ENCODE data around the gene VARS1.
A peak's percentile ranks its signal among the peaks of the same experiment; 100 is the strongest.
"Not testable (repeated sequence)": the region's sequence is repeated elsewhere in the genome, so short reads cannot be mapped to it uniquely, and the experiment has no call there.

Gene VARS1

GRCh38 chr6:31795616-31796298, at the start of gene VARS1:
VARS1 (minus strand) TSS chr6:31795752; CDS start chr6:31795217, 535 bp downstream.
- peak; percentile 84 for DNase-seq (ENCODE audit: low spot score)

GRCh38 chr6:31844507-31844906, 49.0 kb upstream of the VARS1 start:
- DNase-seq (ENCODE audit: low spot score), result no peak

- DNase-seq (ENCODE audit: low spot score), result no peak
Observed at GRCh38 chr6:31842053-31842452, 46.5 kb upstream of the VARS1 start.

- DNase-seq (ENCODE audit: low spot score), result not testable (repeated sequence)
Observed at GRCh38 chr6:31839779-31840126, 44.2 kb upstream of the VARS1 start.

- no peak for DNase-seq (ENCODE audit: low spot score)
Observed at GRCh38 chr6:31838968-31839367, 43.4 kb upstream of the VARS1 start.

DNA sequence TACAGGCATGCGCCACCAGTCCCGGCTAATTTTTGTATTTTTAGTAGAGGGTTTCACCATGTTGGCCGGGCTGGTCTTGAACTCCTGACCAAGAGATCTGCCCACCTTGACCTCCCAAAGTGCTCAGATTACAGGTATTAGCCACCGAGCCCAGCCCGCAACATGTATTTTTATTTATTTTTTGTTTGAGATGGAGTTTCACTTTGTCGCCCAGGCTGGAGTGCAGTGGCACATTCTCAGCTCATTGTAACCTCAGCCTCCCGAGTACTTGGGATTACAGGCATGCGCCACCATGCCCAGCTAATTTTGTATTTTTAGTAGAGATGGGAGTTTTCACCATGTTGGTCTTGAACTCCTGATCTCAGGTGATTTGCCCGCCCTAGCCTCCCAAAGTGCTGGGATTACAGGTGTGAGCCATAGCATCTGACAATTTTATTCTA, 42.6 kb upstream of the VARS1 start:
- DNase-seq (ENCODE audit: low spot score), result not testable (repeated sequence)

DNA sequence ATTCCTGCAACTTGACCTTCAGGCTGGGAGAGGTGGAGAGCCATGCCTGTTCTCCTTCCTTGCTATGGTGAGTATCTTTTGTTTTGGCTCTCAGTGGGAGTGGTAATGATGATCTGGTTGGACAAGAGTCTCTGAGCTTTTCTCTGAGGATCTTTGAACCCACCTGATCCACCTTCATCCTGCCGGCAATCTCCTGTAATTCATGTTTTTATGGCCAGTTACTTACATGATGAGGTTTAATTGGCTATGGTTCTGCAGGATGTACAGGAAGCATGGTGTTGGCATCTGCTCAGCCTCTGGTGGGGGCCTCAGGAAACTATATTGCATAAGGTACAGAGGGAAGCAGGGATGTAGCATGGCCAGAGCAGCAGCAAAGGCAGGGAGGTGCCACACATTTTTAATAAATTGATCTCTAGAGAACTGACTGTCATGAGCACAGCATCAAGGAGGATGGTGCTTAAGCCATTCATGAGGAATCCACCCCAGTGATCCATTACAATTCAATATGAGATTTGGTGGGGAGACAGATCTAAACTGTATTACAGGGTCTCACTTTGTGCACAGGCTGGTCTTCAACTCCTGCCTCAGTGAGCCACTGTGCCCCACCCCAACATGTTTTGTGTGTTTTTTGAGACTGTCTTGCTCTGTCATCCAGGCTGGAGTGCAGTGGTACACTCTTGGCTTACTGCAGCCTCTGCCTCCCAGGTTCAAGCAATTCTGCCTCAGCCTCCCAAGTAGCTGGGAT, 42.0 kb upstream of the VARS1 start:
- no peak for DNase-seq (ENCODE audit: low spot score)

DNA sequence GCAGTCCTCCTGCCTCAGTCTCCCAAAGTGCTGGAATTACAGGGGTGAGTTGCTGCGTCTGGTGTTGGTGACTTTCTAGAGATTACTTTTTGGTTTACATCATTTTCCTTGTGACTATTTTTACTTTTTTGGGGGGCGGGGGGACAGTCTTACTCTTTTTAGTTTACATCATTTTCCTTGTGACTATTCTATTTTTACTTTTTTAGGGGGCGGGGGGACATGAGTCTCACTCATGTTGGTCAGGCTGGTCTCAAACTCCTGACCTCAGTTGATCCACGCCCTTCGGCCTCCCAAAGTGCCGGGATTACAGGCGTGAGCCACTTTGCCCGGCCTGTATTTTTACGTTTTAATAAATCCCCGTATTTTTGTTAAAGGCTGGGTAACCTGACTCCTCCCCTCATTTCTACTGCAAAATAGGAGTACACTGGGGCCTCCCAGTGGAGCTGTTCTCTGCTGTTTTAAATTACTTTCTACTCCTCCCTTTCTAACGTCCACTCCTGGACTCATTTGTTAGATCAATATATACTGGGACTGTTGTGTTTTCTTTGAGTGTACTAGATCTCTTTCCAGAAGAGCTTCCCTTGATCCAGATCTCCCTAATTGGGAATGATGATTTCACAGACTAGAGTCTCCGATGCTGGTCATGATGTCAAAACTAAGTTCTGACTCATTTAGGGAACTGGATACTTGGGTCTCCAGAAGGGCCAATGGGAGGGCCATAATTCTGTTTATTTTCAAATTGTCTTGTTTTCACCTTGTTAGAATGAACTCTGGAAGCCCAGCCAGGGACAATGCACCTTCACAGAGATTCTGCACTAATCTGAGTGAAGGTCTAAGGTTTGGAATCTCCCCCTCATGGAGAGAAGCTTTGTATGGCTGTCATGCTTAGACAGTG, 41.2 kb upstream of the VARS1 start:
- no peak for DNase-seq (ENCODE audit: low spot score)

DNA sequence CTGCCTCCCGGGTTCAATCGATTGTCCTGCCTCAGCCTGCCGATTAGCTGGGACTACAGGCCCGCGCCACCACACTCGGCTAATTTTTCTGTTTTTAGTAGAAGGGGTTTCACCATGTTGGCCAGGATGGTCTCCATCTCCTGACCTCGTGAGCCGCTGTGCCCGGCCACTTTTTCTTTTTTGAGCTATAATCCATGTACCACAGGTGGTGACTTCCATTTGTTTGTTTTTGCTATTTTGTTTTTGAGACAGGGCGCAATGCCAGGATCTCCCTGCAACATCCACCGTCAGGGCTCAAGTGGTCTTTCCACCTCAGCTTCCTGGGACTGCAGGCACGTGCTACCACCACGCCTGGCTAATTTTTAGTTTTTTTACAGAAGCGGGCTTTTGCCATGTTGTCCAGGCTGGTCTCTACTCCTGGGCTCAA, 40.5 kb upstream of the VARS1 start:
- no peak for DNase-seq (ENCODE audit: low spot score)

DNA sequence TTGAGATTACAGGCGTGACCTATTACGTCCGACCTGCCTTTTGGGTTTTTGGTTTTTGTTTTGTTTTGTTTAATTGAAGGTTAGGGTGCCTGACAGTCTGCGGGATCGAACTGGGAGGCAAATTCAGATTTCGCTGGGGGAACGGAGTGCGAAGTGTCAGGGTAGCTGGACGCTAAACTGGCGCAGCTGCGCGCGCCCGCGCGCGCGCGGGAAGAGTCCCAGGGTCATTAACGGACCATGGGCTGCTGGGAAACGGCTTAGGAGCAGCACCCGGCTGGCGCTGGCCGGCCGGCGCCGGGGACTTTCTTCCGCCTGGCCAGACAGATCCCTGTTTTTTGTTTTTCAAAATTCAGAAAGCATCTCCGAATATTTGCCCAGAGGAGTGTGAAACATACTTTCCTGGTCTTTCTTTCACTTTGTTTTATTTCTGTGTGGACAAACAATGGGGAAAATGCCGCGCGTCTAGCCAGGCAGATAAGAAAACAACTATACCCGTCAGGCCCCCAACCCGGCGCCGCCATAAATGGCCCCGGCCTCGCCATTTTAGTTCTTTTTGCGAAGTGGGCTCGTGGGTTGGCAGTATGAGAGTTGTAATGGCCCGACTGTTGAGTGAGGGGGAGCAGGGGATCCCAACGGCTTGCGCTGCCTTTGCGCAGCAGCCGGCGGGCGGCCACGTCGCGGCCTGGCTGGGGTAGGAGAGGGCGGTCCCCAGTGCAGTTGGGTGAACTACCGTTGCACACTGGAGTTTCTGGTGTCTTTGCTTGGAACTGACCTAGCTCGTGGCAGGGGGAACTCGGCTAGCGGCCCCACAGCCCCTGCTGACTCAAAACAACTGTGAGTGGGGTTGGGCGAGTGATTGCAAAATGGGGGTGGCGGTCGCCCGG, 39.1 kb upstream of the VARS1 start:
- DNase-seq (ENCODE audit: low spot score), result peak; percentile 87

DNA sequence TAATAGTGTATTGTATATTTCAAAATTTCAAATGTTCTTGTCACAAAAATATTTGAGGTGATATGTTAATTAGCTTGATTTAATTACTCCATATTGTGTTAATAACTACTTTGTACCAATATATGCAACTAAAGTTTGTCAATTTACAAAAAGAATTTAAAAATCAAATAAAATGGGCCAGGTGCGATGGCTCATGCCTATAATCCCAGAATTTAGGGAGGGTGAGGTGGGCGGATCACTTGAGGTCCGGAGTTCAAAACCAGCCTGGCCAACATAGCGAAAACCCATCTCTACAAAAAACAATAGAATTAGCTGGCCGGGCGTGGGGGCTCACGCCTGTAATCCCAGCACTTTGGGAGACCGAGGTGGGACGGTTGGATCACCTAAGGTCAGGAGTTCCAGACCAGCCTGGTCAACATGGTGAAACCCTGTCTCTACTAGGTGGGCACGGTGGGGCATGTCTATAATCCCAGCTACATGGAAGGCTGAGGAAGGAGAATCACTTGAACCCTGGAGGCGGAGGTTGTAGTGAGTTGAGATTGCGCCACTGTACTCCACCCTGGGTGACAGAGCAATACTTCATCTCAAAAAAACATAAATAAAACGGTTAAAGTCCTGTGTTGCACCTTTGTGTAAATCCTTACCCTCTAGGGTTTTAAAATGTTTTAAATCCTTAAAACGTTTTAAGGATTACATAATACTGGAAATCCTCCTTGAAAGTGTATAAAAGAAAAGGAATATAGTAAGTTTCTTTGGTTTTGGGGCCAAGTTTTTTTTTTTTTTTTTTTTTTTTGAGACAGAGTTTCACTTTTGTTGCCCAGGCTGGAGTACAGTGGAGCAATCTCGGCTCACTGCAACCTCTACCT, 36.0 kb upstream of the VARS1 start:
- DNase-seq (ENCODE audit: low spot score), result no peak

GRCh38 chr6:31830886-31831335, 35.4 kb upstream of the VARS1 start:
- no peak for DNase-seq (ENCODE audit: low spot score)

DNA sequence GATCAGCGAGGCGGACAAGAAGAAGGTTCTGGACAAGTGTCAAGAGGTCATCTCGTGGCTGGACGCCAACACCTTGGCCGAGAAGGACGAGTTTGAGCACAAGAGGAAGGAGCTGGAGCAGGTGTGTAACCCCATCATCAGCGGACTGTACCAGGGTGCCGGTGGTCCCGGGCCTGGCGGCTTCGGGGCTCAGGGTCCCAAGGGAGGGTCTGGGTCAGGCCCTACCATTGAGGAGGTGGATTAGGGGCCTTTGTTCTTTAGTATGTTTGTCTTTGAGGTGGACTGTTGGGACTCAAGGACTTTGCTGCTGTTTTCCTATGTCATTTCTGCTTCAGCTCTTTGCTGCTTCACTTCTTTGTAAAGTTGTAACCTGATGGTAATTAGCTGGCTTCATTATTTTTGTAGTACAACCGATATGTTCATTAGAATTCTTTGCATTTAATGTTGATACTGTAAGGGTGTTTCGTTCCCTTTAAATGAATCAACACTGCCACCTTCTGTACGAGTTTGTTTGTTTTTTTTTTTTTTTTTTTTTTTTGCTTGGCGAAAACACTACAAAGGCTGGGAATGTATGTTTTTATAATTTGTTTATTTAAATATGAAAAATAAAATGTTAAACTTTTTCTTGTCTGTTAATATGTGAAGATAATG, 34.2 kb upstream of the VARS1 start:
- no peak for DNase-seq (ENCODE audit: low spot score)

DNA sequence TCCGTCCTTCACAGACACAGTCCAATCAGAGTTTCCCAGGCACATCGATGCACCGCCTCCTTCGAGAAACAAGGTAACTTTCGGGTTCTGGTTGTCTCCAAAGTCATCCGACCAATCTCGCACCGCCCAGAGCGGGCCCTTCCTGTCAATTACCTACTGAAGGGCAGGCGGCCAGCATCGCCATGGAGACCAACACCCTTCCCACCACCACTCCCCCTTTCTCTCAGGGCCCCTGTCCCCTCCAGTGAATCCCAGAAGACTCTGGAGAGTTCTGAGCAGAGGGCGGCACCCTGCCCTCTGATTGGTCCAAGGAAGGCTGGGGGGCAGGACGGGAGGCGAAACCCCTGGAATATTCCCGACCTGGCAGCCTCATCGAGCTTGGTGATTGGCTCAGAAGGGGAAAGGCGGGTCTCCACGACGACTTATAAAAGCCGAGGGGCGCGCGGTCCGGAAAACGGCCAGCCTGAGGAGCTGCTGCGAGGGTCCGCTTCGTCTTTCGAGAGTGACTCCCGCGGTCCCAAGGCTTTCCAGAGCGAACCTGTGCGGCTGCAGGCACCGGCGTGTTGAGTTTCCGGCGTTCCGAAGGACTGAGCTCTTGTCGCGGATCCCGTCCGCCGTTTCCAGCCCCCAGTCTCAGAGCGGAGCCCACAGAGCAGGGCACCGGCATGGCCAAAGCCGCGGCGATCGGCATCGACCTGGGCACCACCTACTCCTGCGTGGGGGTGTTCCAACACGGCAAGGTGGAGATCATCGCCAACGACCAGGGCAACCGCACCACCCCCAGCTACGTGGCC, 31.9 kb upstream of the VARS1 start, which contains the start of gene HSPA1B:
HSPA1B (plus strand) TSS at position 453 of the 794 bp plus-strand sequence; CDS start at position 666, 213 bp downstream.
- peak; percentile 96 for DNase-seq (ENCODE audit: low spot score)

GRCh38 chr6:31826793-31827285, 31.3 kb upstream of the VARS1 start:
- DNase-seq (ENCODE audit: low spot score), result no peak

- DNase-seq (ENCODE audit: low spot score), result no peak
Observed at GRCh38 chr6:31825553-31825952, 30.0 kb upstream of the VARS1 start.

GRCh38 chr6:31823592-31824196, 28.1 kb upstream of the VARS1 start:
- not testable (repeated sequence) for DNase-seq (ENCODE audit: low spot score)

All from kidney capillary endothelial cell (primary cell).